Endothelial cell of umbilical vein (primary cell): ENCODE measurements around the gene C7.

Source experiments
- CTCF ChIP-seq, 2 donors: IDR thresholded peaks; 1 replicate in 1 of 2; 2 replicates in 1 of 2; pipeline ENCODE4 v1.5.1; 2011; ENCODE audit warnings: low read length in 2 of 2, mild to moderate bottlenecking in 2 of 2, moderate library complexity in 2 of 2, control low read depth in 1 of 2, inconsistent platforms in 1 of 2, low read depth in 1 of 2; ENCODE audit not compliant: insufficient read depth in 1 of 2; ENCODE audit errors: extremely low read depth in 1 of 2
- EZH2 ChIP-seq: IDR thresholded peaks from 2 replicates; pipeline ENCODE4 v1.6.1; 2012; ENCODE audit warnings: borderline replicate concordance, low read depth, mild to moderate bottlenecking, moderate library complexity, low read length, inconsistent platforms; ENCODE audit not compliant: severe bottlenecking
- POLR2A ChIP-seq: IDR thresholded peaks from 2 replicates; pipeline ENCODE4 v1.6.1; 2012; ENCODE audit warnings: low read depth, mild to moderate bottlenecking, control low read depth, low read length
- POLR2AphosphoS5 ChIP-seq: IDR thresholded peaks from 2 replicates; pipeline ENCODE4 v1.6.1; 2012; ENCODE audit warnings: low read depth, mild to moderate bottlenecking, control low read depth, low read length, moderate library complexity; ENCODE audit not compliant: insufficient read depth

GRCh38 chr5:40879163-40879942 lies 29.9 kb upstream of the C7 start:
- no peak for TF ChIP-seq EZH2
- no peak for TF ChIP-seq POLR2A
- TF ChIP-seq POLR2AphosphoS5 = no peak
- TF ChIP-seq CTCF (IDR thresholded peaks at IDR 0.05; ENCODE audit: extremely low read depth in 1 of 2, insufficient read depth in 1 of 2, low read depth in 1 of 2, low read length in 2 of 2) = no peak
